ENCODE measurements around the gene OMD.

GRCh38 chr9:92380603-92381002 lies 43.7 kb downstream of the OMD start:
- TF ChIP-seq POLR2A (IDR thresholded peaks at IDR 0.05; ENCODE audit: low read length) (no peak), GATA1 (IDR thresholded peaks at IDR 0.05; ENCODE audit: low read depth, low read length) (no peak)

Data from erythroblast (primary cell).